Activated naive CD4-positive, alpha-beta T cell treated with Interleukin-2 at 50 U/mL for 16 hours (primary cell): Measurements from ENCODE around the gene HOMER2.

Experiments used
- DNase-seq: peaks from one replicate; pipeline ENCODE4 v3.0.0-alpha.2; 2020

The HOMER2 gene

DNA sequence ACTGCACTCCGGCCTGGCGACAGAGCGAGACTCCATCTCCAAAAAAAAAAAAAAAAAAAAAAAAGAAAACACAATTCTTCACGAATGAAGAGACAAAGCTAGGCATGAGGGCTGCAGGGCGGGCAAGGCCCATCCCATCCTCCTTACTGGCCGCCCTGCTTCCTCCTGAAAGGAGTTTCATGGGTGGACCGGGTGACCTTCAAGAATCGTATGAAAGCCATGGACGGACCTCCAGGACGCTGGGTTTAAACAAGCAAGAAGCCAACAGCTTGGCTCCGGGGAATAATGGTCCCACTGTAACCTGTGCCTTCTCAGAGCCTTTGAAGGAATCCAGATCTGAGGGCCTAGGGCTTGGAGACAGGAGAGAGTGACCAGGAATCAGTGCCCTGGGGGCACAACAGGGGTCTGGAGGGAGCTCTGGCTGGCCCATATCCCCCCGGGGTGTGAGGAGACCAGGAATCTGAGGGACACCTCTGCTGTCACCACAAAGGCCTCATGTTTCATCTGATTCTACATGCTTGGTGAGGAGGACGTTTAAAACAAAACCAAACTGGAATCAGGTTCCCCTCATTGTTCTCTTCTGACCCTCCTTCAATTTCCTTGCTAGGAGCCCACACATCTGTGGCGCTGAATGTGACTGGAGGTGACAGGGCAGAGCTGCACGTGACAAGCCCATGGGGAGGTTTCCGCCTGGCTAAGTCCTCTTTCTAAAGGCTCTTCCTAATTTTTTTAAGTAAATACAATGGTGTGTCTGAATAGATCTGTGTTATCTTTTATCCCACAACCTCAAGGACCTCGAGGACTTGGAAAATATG is 97.0 kb downstream of the HOMER2 start:
- no peak for DNase-seq

- DNase-seq, result no peak
These were observed 98.0 kb downstream of the HOMER2 start for GRCh38 chr15:82854554-82854953.

DNA sequence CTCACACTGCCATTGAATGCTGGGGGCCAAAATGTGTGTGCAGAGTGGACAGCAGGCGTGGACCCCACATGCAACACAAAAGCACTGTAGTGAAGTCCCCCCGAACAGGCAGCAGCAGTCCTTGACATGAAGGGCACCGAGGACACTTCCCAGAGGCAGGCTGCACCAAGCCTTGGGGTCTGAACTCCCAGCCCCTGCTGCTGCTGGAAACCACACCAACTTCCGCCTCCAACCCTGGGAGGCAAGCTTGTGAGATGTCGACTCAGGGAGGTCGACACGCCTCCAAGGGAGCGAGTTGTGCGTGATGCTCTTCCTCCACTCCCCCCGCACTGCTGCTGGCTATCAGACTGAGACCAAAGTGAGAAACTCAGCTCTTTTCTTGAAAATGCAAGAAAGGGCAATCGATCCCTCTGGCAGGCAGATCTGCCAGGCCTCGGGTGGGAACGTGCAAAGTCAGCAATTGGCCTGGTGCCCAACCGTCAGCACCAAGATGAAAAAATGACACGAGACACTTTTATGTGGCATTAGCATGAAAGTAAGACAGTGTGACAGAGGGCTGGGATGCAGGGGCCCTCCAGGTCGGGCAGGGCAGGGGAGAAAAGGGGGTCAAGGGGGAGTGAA is 99.5 kb downstream of the HOMER2 start:
- DNase-seq, result no peak

- DNase-seq, result no peak
These were observed 100.5 kb downstream of the HOMER2 start for GRCh38 chr15:82851981-82852511.

- no peak for DNase-seq
These were observed 101.1 kb downstream of the HOMER2 start for GRCh38 chr15:82851306-82851850.

- no peak for DNase-seq
These were observed 101.8 kb downstream of the HOMER2 start for GRCh38 chr15:82850731-82851130.

GRCh38 chr15:82849556-82850512 is 102.7 kb downstream of the HOMER2 start:
- DNase-seq, result peak; percentile 28

GRCh38 chr15:82848241-82848993 is 104.1 kb downstream of the HOMER2 start:
- no peak for DNase-seq

- no peak for DNase-seq
These were observed 104.8 kb downstream of the HOMER2 start for GRCh38 chr15:82847703-82848102.

DNA sequence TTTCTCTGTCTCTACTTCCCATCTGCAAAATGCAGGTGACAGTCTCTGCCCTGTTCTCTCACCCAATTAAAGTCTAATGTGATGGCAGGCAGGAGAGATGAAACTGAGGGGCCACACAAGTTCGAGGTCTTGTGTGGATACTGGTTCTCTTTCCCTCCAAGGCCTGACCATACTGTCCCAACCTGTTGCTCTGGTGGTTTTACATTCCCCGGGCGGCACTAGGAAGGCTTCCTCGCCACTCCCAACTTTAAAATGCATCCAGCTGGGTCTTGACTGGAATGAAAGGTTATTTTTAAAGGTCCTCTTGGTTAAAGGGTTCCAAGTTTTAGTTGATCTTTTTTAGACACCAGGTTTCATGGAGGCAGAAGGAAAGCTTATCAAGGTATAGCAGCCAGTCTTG is 105.9 kb downstream of the HOMER2 start:
- DNase-seq, result no peak

DNA sequence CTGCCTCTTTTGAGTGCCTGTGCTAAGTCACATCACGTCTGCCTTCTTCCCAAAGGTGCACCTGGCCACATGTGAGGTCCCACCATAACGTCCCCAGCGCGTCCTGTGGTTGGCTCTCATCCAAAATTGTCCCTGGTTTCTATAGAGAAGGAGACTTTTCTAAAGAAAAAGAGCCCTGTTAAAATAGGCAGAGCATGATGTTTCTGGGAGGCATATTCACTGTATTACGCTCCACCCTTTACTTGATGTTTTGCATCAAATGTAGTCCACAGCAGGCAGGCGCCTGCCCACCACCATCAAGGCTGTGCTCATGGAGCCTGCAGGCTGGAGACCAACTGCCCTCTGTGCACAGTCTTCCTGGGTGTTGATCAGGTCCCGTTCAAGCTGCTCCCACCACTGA is 106.8 kb downstream of the HOMER2 start:
- DNase-seq, result no peak

- no peak for DNase-seq
These were observed 109.0 kb downstream of the HOMER2 start for GRCh38 chr15:82843566-82843965.

DNA sequence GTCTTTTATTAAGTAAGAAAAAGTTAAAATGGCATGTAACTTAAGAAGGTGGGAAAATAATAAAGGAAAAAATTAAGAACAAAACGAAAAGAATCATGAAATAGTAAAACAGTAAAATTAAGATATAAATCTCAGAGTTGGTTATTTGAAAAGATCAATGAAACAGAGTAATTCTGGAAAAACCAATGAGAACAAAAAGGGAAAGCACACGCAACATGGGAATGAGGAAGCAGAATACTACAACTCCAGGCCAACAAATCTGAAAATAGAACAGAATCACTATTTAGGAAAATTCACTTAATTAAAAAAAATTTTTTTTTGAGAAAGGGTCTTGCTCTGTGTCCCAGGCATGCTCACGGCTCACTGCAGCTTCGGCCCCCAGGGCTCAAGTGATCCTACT is 112.4 kb downstream of the HOMER2 start:
- DNase-seq, result no peak

GRCh38 chr15:82839136-82839535 is 113.4 kb downstream of the HOMER2 start:
- DNase-seq, result no peak

DNA sequence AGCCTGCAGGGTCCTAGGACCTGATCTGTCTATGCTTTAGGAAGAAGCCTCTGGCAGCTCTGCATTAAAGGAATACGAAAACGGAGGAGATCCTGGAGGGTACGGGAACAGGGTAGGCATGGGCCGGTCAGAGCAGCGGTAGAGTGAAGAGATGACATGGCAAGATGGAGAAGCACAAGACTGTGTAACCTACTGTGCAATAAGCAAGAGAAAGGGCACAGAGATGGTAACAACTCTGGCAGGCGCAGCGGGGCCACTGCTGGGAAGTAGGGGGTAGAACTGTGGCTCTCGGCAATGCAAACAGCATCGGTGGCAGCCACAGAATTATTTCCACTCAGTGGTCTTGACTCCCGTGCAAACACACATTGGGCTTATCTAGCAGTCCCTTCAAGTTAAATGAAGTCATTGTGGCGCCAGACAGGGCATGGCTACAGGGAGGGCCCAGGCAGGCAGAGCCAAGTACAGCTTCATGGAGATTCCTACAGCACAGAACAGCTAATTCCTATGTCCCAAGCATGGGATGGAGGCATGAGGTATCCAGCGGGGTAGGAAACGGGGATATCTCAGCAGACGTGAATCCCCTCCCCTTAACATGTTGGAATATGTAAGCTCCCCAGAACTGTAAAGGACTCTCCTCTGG is 114.3 kb downstream of the HOMER2 start:
- no peak for DNase-seq

- no peak for DNase-seq
These were observed 117.1 kb downstream of the HOMER2 start for GRCh38 chr15:82835391-82835917.

DNA sequence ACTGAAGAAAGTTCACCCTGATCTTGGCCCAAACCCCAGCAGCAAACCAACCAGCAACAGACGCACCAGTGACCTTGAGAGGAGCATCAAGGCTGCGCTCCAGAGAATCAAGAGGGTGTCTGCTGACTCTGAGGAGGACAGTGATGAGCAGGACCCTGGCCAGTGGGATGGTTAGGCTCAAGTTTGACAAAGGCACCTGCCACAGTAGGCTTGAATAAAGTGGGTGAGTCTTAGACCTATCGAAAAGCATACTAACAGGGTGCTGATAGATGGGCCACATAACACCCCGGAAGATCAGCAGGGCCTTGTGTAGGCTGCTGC is 119.2 kb downstream of the HOMER2 start:
- DNase-seq, result no peak

DNA sequence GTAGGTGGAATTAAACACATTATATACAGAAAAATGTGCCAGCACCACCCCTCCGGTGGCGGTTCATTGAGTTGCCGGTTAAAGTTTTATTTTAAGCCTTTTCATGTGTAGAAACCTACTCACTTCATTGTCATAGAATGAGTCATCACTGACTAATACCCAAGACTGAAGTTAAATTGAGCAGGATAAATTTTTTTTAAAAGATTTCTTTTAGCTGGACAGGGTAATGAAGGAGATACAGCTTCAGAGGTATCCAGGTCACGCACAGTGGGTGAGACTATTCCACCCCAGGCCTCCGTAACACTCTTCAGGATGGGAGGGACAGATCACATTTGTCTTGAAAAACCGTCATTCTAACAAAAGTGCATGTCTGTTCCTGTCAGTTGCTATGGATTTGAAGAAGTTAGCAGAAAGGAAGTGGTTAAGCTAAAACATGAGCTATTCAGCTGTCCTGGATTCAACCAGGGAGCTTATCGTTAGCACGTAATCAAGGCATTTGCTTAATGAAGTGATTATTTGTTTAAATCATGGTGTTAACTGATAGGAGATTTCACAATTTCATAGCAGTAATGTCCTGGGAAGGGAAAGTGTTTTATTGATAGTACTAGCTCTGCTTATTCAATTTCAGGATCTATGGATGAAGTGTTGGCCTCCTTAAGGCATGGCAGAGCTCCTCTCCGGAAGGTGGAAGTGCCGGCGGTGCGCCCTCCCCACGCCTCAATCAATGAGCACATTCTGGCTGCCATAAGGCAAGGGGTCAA is 119.7 kb downstream of the HOMER2 start:
- DNase-seq, result peak; percentile 50

DNA sequence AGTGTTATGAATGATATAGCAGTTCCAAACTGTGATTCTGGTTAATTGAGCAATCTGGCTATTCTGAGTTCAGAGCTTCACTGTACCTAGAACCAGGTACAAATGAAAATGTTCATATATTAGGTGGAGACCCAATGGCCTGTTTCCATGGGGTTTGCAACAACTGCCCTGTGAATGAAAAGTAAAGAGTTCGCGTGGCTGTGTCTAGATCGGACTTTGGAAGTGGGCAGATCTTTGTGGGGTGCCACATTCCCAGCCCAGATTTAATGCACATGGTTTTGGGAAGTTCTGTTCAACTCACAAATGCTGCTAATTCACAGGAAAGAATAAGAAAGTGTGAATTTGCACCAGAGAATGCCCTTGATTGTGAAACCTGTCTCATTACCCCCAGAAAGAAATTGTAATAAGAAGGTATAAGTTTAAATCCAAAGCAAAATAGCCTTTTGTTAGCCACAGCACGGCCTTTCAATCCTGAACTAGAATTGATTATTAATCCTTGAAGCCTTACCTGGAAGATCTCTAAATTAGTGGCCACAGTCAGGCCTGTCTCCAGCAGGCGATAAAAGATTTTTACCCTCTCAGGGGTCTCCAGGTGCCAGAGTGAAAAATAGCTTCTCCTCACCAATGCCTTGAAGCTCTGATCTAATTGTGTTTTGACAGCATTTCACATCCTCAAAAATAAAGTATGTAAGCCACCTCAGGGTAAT is 120.5 kb downstream of the HOMER2 start:
- no peak for DNase-seq
